HG02981 (cell line): ENCODE measurements around the gene BTBD2.
"Not testable (repeated sequence)": the region's sequence is repeated elsewhere in the genome, so short reads cannot be mapped to it uniquely, and the experiment has no call there.

Experiments
- ATAC-seq: cut with Tn5 transposase; IDR thresholded peaks from one replicate; pipeline ENCODE4 v1.9.1; 2021; ENCODE audit warnings: mild to moderate bottlenecking, moderate library complexity; ENCODE audit not compliant: unreplicated experiment

The BTBD2 gene

DNA sequence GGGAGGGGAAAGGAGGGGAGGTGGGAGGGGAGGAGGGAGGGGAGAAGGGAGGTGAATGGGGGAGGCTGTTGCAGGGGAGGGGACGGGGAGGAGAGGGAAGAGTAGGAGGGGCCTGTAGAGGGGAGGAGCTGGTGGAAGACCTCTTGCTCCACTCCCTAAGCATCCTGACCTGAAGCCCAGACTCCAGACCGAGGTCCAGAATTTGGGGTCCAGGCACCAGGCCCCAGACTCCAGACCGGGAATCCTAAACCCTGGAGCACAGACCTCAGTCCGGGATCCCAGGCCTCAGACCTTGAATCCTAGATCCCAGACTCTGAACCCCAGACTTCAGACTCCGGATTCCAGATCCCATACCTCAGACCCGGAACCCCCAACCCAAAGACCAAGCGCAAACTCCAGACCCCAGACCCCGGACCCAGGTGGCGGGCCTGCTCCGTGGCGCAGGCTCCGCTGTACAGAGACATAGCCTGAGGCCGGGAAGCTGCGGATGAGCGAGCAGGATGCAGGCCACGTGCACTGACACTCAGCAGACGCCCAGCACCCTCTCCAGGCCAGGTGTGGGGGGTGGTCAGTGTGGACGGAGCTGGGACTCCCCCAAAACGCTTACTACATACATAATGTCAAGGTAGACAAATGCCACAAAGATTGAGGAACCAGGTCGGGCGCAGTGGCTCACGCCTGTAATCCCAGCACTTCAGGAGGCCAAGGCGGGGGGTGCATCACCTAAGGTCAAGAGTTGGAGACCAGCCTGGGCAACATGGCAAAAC, 710 bp upstream of the BTBD2 start:
- no peak for ATAC-seq

DNA sequence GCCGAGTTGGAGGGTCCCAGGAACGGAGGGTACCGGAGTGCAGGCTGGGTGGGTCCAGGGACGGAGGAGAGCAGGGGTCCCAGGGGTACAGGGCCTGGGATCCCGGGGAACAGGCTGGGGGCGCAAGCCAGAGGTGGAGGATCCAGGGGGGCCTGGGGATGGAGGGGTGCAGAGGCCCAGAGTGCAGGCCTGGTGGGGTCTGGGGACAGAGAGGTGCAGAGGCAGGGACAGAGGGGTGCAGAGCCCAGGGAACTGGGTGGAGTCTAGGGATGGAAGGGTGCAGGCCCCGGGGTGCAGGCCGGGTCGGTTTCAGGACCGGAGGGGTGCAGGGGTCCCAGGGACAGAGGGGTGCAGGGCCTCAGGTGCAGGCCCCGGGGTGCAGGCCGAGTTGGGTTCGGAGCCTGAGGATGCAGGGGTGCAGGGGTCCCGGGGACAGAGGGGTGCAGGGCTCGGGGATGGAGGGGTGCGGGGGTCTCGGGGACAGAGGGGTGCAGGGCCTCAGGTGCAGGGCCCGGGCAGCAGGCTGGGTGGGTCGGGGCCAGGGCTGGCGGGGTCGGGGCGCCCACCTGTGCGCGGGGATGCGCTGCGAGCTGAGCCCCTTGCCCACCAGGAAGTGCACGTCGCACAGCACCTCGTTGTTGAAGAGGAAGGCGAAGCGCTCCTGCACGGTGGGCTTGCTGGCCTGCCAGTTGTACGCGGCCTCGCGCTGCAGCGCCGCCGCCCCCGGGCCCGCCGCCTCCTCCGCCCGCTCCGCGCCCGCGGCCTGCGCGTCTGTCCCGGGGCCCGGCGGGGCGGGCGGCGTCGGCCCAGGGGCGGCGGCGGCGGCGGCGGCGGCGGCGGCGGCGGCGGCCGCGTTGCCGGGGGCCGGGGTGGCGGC, 545 bp downstream of the BTBD2 start:
- no peak for ATAC-seq

- ATAC-seq: no peak
Measured at GRCh38 chr19:2014131-2014571, 1.4 kb downstream of the BTBD2 start.

DNA sequence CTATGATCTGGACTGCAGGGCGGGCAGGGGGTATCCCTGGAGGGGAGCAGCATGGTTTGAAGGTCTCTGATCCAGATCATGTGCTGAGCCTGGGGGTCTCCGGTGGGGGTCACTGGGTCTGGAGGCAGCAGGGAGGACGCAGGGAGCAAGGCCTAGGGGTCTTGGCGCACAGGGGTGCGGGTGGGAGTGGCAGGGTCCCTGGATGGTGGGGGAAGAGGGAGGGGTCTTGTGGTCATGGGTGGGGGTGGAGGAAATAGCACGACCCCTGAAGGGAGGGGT, 1.9 kb downstream of the BTBD2 start:
- ATAC-seq: no peak

DNA sequence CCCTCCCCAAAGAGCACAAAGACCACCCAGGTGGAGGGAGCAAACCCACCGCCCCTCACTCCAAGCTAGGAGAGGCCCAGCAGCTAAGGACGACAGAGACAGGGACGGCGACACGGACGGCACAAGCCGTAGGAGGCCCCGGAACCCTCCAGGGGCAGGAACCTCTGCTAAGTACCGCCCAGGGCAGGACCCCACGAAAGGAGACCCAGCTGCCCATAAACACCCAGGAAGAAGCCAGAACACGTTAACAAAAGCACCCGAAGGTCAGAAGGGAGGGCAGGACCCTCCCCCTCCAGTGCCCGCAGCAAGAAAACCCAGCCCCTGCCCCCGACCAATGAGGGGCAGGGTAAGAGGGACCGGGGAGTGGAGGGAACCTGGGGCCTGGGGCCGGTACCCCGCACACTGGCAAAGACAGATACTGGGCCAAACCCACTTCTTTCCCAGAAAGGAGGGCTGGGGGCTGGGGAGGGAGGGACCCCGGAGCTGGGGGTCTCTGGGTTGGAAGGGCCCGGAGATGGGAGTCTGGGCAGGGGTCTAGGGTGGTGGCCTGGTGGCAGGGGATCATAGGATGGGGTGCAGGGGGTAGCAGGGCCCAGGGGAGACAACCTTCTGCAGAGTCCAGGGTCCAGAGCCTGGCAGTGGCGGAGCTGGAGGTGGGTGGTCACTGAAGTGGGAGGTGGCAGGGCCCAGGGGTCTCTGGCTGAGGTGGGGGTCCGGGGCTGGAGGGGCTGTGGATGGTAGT, 2.4 kb downstream of the BTBD2 start:
- no peak for ATAC-seq

DNA sequence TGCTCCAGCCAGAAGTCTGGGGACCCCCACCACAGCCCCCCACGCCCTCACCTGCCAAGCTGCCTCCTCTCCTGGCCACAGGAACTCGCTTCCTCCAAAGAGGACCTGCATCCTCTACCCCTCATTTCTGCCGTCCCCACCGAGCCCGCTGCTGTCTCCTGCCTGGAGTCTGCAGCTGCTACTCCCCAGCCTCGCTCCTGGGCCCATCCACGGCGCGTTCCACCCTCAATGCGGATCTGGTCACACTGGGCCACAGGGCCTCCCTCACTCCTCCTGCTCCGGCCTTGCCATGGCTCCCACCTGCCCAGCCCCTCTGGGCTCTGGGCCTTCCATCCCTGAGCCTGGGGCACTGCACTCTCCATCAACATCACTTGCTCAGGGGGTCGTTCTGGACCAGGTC, 4.3 kb downstream of the BTBD2 start:
- ATAC-seq: no peak

- ATAC-seq: no peak
Measured at GRCh38 chr19:2010135-2010668, 5.3 kb downstream of the BTBD2 start.

DNA sequence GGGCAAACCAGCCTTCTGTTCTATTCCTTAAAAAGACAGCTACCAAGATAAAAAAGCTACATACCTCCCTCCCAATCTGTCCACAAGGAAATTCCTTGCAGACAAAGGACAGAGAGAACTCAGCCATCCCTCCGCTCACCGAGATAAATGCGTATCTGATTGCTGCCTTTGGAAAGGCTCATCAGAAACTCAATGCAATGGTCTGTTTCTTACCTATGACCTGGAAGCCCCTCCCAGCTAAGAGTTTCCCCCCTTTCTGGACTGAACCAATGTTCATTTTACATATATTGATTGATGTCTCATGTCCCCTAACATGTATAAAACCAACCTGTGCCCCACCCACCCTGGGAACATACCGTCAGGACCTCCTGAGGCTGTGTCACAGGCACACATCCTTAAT, 11.6 kb downstream of the BTBD2 start:
- ATAC-seq: no peak

GRCh38 chr19:1999856-2000515, 15.5 kb downstream of the BTBD2 start:
- ATAC-seq: no peak

DNA sequence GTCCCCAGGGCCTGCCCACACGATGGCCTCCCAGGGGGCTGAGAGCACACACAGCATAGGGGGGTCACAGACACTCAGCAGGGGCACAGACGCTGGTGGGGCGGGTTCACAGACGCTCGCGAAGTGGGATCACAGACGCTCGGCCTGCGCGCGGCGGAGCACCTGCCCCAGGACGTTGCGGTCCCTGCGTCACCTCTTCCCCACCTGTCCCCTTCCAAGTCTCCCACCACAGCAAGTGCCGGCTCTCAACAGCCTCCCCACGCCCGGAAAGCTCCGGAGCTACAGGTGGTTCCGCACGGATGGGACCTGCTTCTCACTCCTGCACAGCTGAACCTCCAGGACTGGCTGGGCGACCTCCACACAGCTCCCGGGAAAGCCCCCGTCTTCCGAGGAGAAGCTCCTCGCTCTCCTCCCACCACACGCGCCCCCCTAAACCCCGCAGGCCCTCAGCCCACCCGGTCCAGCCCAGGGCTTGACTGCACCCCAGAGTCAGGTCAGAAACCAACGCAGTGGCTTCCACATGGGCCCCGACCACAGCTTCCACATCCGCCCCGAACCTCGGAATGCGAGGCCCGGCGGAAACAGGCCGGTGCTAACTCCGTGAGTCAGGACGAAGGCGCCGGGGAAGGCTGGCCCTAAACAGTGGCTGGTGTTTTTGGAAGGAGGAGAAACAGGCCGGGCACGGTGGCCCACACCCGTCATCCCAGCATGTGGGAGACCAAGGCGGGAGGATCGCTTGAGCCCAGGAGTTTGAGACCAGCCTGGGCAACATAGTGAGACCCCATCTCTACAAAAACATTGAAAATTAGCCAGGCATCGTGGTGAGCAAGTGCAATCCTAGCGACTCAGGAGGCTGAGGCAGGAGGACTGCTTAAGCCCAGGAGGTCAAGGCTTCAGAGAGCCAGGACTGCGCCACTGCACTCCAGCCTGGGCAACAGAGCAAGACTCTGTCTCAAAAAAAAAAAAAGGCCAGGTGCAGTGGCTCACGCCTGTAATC, 16.5 kb downstream of the BTBD2 start:
- ATAC-seq: no peak

DNA sequence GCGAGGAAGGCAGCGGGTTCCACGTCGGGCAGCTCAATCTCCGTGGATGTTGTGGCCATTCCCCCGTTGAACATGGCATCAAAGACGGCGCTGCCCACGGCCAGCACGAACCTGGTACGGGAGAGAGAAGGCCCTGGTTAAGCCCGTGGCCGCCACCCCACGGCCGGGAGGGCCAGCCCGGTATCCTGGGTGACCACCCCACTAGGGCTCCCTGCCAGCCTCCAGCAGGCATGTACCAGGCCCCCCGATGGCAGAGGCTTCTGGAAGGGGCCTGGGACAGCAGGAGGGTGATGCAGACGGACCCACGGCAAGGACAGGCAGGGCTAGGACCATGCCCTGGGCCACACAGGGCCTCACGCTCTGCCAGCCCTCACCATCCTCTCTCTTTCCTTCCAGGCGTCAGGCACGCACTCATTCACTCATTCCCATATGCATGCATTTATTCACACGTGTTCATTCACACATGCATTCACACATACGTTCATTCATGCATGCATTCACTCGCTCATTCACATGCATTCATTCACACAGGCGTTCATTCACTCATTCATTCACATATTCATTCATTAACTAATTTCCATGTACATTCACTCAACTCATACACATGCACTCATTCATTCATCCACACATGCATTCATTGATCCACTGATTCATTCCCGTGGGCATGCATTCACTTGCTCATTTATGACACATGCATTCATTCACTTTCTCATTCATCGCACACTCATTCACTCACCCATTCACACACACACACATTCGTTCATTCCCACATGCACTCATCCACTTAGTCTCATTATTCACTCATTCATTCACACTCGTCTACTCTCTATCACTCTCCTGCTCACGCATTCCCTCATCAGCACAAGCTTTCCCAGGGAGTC, 17.9 kb downstream of the BTBD2 start:
- no peak for ATAC-seq

DNA sequence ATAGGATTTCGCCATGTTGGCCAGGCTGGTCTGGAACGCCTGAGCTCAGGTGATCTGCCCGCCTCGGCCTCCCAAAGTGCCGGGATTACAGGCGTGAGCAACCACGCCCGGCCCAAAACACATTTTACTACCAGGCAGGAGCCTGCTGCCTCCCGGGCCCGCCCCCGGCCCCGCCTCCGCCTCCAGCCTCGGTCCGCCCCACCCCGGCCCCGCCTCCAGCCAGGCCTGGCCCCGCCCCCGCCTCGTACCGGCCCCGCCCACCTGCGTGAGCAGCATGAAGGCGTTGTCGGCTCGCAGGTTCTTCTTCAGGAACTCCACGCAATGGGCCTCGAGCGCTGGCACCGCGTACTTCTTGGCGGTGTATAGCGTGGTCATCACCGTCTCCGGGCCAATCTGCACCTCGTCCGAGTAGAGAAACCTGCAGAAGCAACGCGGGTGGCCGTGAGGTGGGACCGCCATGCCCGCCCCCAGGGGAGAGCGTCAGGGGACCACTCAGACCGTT, 22.7 kb downstream of the BTBD2 start:
- ATAC-seq: no peak

DNA sequence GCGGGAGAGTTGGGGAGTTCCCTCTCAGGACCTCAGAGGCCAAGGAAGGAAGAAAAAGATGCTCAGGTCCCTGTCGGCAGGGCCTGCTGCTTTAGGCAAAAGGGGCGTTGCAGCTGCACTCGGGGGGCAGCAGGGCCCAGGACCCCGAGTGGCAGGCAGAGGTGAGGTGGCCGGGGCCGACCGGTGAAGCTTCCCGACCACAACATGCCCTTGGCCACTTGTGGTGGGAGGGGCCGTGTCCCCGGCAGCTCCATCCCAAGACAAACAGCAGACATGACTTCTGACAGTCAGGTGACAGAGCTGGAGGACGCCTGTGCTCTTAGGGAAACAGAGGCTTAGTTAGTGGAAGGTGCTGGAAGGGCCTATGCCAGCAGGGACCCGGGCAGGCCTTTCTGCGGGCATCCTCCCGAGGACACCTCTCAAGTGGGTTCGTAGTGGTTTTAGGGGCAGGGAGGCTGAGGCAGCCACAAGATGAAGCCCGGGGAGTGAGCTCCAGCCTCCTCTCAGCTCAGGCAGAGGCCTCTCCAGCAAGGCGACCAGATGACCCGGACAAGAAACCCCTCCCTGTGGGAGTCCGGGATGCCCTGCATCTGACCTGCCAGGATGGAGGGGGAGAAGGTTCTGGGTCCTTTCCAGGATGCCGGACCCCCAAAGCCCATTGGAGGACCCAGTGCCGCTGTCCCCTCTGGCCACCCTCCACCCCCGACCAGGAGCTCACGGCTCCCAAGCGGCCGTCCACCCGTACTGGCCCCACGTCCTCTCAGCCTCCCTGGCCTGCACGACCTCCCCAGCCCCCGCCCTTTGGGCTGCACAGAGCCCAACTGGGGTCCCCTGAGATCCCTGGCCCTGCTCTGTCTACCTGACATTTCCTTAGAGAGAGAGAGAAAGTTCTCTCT, 24.2 kb downstream of the BTBD2 start:
- no peak for ATAC-seq

DNA sequence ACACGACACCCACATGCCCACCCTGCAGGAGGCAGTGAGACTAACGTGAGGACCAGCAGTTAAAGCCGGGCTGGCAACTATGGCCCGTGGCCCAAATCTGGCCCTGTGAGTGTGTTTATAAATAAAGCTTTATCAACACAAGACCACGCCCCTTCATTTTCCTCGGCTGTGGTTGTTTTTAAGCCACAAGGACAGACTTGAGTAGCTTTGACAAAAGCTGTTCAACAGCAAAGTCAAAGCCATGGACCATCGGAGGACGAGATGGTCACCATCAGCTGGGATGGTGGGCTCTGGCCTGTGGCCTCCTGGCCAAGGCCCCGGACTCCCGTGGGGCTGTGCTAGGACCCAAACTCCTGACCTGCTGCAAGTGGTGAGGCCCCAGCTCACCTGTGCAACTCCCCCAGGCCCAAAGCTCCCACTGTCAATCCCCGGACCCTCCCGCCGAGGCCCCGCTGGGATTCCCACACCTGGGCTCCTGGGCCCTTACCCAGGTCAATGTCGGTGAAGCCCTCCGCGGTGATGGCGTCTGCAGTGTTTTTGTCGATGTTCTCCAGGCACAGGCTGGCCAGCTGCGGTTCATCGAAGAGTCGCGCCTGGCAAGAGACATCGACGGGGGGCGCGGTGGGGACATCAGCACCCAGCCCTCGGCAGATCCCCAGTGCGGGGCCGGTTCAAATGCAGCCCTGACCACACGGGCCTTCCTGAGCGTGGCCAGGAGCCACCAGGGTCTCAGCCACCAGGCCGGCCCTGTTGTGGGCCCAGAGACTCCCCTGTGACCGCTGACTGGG, 25.1 kb downstream of the BTBD2 start:
- ATAC-seq: no peak

DNA sequence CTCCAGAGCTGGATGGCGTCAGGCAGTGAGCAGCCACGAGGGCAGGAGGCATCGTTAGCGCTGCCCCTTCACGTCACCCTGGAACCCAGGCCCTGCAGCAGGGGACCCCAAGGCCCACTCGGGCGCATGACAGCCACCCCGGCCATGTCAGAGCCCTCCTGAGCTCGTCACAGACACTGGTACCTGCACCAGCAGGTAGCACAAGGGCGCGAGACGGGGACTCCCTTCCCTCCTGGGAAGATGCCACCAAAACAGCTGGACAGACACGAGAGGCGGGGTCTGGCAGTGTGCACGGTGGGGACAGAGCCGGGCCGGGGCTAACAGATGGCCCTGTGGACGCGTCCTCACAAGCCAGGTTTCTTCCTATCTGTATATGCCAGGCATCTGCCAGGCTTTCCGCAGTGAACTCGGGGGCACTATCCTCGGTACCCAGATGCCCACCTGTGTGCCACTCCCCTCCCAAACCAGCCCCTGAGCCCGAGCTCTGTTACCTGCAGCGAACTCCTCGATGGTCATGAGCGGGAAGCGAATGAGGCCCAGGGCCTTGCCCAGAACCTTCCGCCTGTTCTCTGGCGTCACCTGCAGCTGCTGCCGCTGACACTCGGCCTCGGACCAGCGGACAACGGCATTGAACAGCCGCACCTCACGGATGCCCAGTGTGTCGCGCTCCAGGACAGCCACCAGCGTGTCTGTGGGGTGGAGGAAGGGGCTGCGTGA, 25.8 kb downstream of the BTBD2 start:
- no peak for ATAC-seq

GRCh38 chr19:1988464-1988863, 27.1 kb downstream of the BTBD2 start:
- ATAC-seq: not testable (repeated sequence)
